ENCODE data around the gene GAL3ST2. TPM values are rescaled to one million over a fixed set of nuclear protein-coding genes. Genes with fewer than 3 reads are reported as not detected.
"Not testable (repeated sequence)": the region's sequence is repeated elsewhere in the genome, so short reads cannot be mapped to it uniquely, and the experiment has no call there.

Gene GAL3ST2
- total RNA-seq, 1 experiment from 2014 or later, result not detected

DNA sequence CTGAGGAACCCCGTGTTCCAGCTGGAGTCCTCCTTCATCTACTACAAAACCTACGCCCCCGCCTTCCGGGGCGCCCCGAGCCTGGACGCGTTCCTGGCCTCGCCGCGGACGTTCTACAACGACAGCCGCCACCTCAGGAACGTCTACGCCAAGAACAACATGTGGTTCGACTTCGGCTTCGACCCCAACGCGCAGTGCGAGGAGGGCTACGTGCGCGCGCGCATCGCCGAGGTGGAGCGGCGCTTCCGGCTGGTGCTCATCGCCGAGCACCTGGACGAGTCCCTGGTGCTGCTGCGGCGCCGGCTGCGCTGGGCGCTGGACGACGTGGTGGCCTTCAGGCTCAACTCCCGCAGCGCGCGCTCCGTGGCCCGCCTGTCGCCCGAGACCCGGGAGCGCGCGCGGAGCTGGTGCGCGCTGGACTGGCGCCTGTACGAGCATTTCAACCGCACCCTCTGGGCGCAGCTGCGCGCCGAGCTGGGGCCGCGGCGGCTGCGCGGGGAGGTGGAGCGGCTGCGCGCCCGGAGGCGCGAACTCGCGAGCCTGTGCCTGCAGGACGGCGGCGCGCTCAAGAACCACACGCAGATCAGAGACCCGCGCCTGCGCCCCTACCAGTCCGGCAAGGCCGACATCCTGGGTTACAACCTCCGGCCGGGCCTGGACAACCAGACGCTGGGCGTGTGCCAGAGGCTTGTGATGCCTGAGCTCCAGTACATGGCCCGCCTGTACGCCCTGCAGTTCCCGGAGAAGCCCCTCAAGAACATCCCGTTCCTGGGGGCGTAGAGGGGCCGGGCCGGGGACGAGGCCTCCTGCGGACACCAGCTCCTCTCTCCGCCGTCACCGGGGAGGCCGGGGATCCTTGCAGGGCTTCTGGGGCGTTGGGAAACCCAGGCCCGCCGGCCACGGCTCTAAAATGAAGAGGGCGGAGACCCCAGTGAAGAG, 27.0 kb downstream of the GAL3ST2 start:
- Histone ChIP-seq H3K27ac (ENCODE audit: low read length) (no peak overlapping the region), H3K36me3 (ENCODE audit: low read depth, low read length) (no peaks in the 10 kb centered on the region), H3K4me1 (ENCODE audit: insufficient read depth, low read length) (peaks cover 6% of the 10 kb centered on the region; the same call in 1 of the 2 replicates), H3K9ac (ENCODE audit: low read length) (no peak overlapping the region), H3K9me3 (ENCODE audit: low read length) (no peaks in the 10 kb centered on the region), H3K4me2 (ENCODE audit: low read length) (peak overlapping the region; percentile 69), H2AFZ (ENCODE audit: low read length) (peak overlapping the region; percentile 55; the same call in 1 of the 2 replicates), H4K20me1 (ENCODE audit: low read length) (no peaks in the 10 kb centered on the region), H3K79me2 (ENCODE audit: low read length) (no peaks in the 10 kb centered on the region), H3K4me3 (ENCODE audit: low read length) (peak overlapping the region; percentile 54), H3K9me2 (replicated peaks; ENCODE audit: low read length) (no peaks in the 10 kb centered on the region), H3F3A (ENCODE audit: low read length, unreplicated experiment) (no peaks in the 10 kb centered on the region), H3K27me3 (ENCODE audit: low read length) (no peaks in the 10 kb centered on the region)
- no TSS peak for BruUV-seq (replicated peaks)
- peak; percentile 40 for ATAC-seq
- DNase-seq, result no peak
- POLR2A ChIA-PET (ENCODE audit: unreplicated experiment), result no interaction called here
- no peak for TF ChIP-seq EZH2 (IDR thresholded peaks at IDR 0.05; ENCODE audit: low read length, unreplicated experiment)
- TF ChIP-seq CTCF (conservative IDR thresholded peaks at IDR 0.05; ENCODE audit: low read depth, low read length), result no peak
- TF ChIP-seq EZH2phosphoT487 (IDR thresholded peaks at IDR 0.05; ENCODE audit: borderline replicate concordance, low read length), result no peak
- intact Hi-C loops (cut with micrococcal nuclease), result no loop called here
- CTCF ChIA-PET, result no interaction called here

DNA sequence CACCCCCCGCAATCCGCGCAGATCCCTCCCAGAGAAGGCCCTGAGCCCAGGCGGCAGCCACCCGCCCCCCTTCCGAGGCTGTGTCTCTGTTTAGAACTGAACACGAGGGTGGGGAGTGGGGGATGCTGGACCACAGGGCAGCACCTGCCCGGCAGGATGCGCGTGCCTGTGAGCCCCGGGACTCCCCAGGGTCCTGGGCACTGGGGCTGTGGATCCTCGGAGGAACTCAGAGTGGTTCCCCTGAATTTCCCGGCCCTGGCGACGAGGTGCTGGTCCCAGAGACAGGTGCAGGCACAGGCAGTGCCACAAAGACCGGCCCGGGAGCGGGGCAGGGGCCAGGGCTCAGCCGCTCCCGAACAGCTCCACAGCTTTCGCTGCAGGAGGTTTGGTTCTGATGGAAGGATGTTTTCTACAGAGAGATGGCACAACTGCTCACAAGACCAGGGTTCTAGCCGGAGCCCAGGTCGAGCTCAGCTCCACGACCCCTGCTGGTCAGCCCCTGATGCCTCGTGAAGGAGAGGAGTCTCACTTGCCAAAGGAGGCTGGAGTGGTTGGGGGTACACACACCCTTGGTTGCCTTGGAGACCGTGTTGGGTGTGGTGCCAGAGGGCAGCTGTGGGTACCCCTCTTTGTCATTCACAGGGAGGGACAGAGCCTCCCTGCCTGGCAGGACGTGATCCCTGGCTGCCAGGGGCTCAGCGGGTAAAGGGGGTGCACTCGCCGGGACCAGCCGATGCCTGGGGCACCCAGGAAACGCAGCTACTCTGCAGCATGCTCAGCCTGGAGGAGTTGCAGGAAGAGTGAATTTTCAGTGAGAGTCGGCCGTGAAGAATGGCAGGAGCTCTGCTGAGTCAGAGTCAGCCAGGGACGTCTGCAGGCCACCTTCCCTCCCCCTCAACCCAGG, 28.0 kb downstream of the GAL3ST2 start:
- intact Hi-C loops (cut with micrococcal nuclease), result no loop called here
- H3K79me2 ChIP-seq (ENCODE audit: low read length), result no peaks in the 10 kb centered on the region
- H3K9me3 ChIP-seq (ENCODE audit: low read length), result no peaks in the 10 kb centered on the region
- POLR2A ChIA-PET (ENCODE audit: unreplicated experiment), result no interaction called here
- BruUV-seq (replicated peaks), result no TSS peak
- no peaks in the 10 kb centered on the region for H3F3A ChIP-seq (ENCODE audit: low read length, unreplicated experiment)
- no peaks in the 10 kb centered on the region for H3K27me3 ChIP-seq (ENCODE audit: low read length)
- peaks cover 6% of the 10 kb centered on the region; the same call in 1 of the 2 replicates for H3K4me1 ChIP-seq (ENCODE audit: insufficient read depth, low read length)
- peak overlapping the region; percentile 54 for H3K4me3 ChIP-seq (ENCODE audit: low read length)
- ATAC-seq (peak; percentile 55), DNase-seq (peak; percentile 21)
- no peaks in the 10 kb centered on the region for H3K9me2 ChIP-seq (replicated peaks; ENCODE audit: low read length)
- no peak overlapping the region for H3K27ac ChIP-seq (ENCODE audit: low read length)
- H2AFZ ChIP-seq (ENCODE audit: low read length), result peak overlapping the region; percentile 55
- no peaks in the 10 kb centered on the region for H4K20me1 ChIP-seq (ENCODE audit: low read length)
- no peak for TF ChIP-seq CTCF (conservative IDR thresholded peaks at IDR 0.05; ENCODE audit: low read depth, low read length)
- no peak for TF ChIP-seq EZH2 (IDR thresholded peaks at IDR 0.05; ENCODE audit: low read length, unreplicated experiment)
- no peak for TF ChIP-seq EZH2phosphoT487 (IDR thresholded peaks at IDR 0.05; ENCODE audit: borderline replicate concordance, low read length)
- CTCF ChIA-PET, result no interaction called here
- no peak overlapping the region for H3K9ac ChIP-seq (ENCODE audit: low read length)
- H3K4me2 ChIP-seq (ENCODE audit: low read length), result peak overlapping the region; percentile 69
- H3K36me3 ChIP-seq (ENCODE audit: low read depth, low read length), result no peaks in the 10 kb centered on the region

DNA sequence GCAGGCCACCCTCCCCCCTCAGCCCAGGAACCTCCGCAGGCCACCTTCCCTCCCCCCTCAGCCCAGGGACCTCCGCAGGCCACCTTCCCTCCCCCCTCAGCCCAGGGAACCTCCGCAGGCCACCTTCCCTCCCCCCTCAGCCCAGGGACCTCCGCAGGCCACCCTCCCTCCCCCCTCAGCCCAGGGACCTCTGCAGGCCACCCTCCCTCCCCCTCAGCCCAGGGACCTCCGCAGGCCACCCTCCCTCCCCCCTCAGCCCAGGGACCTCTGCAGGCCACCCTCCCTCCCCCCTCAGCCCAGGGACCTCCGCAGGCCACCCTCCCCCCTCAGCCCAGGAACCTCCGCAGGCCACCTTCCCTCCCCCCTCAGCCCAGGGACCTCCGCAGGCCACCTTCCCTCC, 29.6 kb downstream of the GAL3ST2 start:
- H3K4me3 ChIP-seq (ENCODE audit: low read length); H3K4me1 ChIP-seq (ENCODE audit: insufficient read depth, low read length); H2AFZ ChIP-seq (ENCODE audit: low read length); CTCF ChIA-PET; H4K20me1 ChIP-seq (ENCODE audit: low read length); BruUV-seq (replicated peaks); H3K27me3 ChIP-seq (ENCODE audit: low read length); intact Hi-C loops (cut with micrococcal nuclease); H3K9me3 ChIP-seq (ENCODE audit: low read length); H3K27ac ChIP-seq (ENCODE audit: low read length); H3K9ac ChIP-seq (ENCODE audit: low read length); H3K36me3 ChIP-seq (ENCODE audit: low read depth, low read length); ATAC-seq; DNase-seq; H3K79me2 ChIP-seq (ENCODE audit: low read length); POLR2A ChIA-PET (ENCODE audit: unreplicated experiment); H3K9me2 ChIP-seq (replicated peaks; ENCODE audit: low read length); H3K4me2 ChIP-seq (ENCODE audit: low read length); H3F3A ChIP-seq (ENCODE audit: low read length, unreplicated experiment): not testable (repeated sequence)

All from PC-3 (cell line).